Astrocyte (in vitro differentiated cells and primary cell): ENCODE measurements around the gene ZFYVE21.

Experiments used
- EZH2 ChIP-seq: IDR thresholded peaks from 2 replicates; pipeline ENCODE4 v1.6.1; 2012; ENCODE audit warnings: mild to moderate bottlenecking, low read length, inconsistent platforms; ENCODE audit not compliant: insufficient read depth
- TF ChIP-seq, protein P1 (sequence below): IDR thresholded peaks from 2 replicates; pipeline ENCODE4 v1.5.1; 2011; ENCODE audit warnings: low read depth, mild to moderate bottlenecking, inconsistent platforms, low read length, moderate library complexity; ENCODE audit not compliant: insufficient read depth

DNA sequence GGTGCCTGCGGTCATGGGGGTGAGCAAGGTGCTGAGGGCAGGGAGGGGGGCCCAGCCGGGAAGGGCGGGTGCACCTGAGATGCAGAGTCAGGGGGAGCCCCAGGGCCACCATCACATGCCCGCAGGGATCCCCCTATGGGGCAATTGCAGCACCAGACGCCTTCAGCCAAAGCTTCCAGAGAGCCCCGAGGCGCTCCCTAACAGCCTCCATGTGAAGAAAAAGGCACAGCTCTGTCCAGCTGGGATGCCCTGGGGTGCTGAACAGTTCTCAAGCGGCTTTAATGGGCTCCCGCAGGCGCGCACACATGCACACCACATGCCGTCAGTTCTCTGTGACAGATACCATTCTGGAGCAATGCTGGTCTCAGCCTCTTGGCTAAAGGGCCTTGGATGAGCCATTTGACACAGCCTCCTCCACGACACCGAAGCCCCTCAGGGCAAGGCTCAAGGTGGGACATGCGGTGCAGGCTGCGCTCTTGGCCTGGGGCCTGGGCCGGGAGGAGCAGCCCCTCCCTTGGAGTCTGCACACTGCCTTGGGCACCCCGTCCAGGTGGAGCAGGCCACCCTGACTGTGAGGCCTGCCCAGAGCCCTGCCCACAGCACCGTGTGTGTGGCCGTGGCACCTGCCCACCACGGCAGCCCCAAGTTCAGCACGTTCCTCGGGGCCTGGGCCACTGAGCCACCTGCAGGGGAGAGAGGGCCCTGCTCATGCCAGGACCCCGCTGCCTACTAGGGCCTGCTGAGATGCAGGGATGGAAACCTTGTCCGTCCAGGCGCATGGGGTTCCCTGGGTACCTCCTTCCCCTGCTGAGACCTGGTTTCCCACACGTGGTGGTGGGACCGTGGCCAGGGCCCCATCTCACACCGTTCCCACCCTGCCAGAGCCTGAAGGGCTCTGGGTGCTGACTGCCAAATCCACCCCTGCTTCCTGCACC is 8.0 kb upstream of the ZFYVE21 start:
- TF ChIP-seq, protein P1, sequence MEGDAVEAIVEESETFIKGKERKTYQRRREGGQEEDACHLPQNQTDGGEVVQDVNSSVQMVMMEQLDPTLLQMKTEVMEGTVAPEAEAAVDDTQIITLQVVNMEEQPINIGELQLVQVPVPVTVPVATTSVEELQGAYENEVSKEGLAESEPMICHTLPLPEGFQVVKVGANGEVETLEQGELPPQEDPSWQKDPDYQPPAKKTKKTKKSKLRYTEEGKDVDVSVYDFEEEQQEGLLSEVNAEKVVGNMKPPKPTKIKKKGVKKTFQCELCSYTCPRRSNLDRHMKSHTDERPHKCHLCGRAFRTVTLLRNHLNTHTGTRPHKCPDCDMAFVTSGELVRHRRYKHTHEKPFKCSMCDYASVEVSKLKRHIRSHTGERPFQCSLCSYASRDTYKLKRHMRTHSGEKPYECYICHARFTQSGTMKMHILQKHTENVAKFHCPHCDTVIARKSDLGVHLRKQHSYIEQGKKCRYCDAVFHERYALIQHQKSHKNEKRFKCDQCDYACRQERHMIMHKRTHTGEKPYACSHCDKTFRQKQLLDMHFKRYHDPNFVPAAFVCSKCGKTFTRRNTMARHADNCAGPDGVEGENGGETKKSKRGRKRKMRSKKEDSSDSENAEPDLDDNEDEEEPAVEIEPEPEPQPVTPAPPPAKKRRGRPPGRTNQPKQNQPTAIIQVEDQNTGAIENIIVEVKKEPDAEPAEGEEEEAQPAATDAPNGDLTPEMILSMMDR: no peak
- TF ChIP-seq EZH2: no peak
